OCI-LY1 (cell line): ENCODE results near the gene ZFX.
"Not testable (repeated sequence)": the region's sequence is repeated elsewhere in the genome, so short reads cannot be mapped to it uniquely, and the experiment has no call there.

Experiments used
- H2AFZ ChIP-seq: fragments of 200-600 bp; sonication (generic), shearing (Covaris generic); 2 replicates; pipeline ENCODE4 v1.6.0; 2014; ENCODE audit warnings: antibody characterized with exemption, mild to moderate bottlenecking, low read length
- H3F3A ChIP-seq: fragments of 200-600 bp; sonication (generic), shearing (Covaris generic); 2 replicates; pipeline ENCODE4 v1.6.0; 2014; ENCODE audit warnings: mild to moderate bottlenecking, antibody characterized with exemption, low read length, moderate library complexity; ENCODE audit not compliant: insufficient read depth
- H3K27ac ChIP-seq: fragments of 200-600 bp; sonication (generic); 2 replicates; pipeline ENCODE4 v1.5.1; 2014; ENCODE audit warnings: low read length, mixed run types, mild to moderate bottlenecking, low read depth; ENCODE audit not compliant: poor library complexity, severe bottlenecking
- H3K27me3 ChIP-seq: fragments of 200-600 bp; sonication (generic); 2 replicates; pipeline ENCODE4 v1.6.0; 2014; ENCODE audit warnings: antibody characterized with exemption, mild to moderate bottlenecking, low read length, moderate library complexity; ENCODE audit not compliant: insufficient read depth
- H3K36me3 ChIP-seq: fragments of 200-600 bp; sonication (generic); 2 replicates; pipeline ENCODE4 v1.6.1; 2014; ENCODE audit warnings: mild to moderate bottlenecking, antibody characterized with exemption, low read length, moderate library complexity, mixed read lengths; ENCODE audit not compliant: insufficient read depth
- H3K4me1 ChIP-seq: fragments of 200-600 bp; sonication (generic); 2 replicates; pipeline ENCODE4 v1.5.1; 2014; ENCODE audit warnings: mild to moderate bottlenecking, low read length, moderate library complexity; ENCODE audit not compliant: insufficient read depth, severe bottlenecking
- H3K4me2 ChIP-seq: fragments of 200-600 bp; sonication (generic), shearing (Covaris generic); 2 replicates; pipeline ENCODE4 v1.6.1; 2014; ENCODE audit warnings: low read length
- H3K4me3 ChIP-seq: fragments of 200-600 bp; sonication (generic); 2 replicates; pipeline ENCODE4 v1.5.1; 2014; ENCODE audit warnings: low read length, low read depth, mild to moderate bottlenecking, mixed read lengths; ENCODE audit not compliant: poor library complexity, severe bottlenecking
- H3K79me2 ChIP-seq: fragments of 200-600 bp; shearing (Covaris generic); 2 replicates; pipeline ENCODE4 v1.6.1; 2016; ENCODE audit warnings: mixed run types, low read length, mixed read lengths; ENCODE audit not compliant: insufficient read depth
- H3K9ac ChIP-seq: fragments of 200-600 bp; sonication (generic), shearing (Covaris generic); 2 replicates; pipeline ENCODE4 v1.6.1; 2014; ENCODE audit warnings: mild to moderate bottlenecking, low read length, mixed read lengths
- H3K9me2 ChIP-seq: fragments of 200-600 bp; sonication (generic), shearing (Covaris generic); 2 replicates; pipeline ENCODE4 v1.6.1; 2014; ENCODE audit warnings: low read depth, mild to moderate bottlenecking, low read length, mixed read lengths
- H3K9me3 ChIP-seq: fragments of 200-600 bp; shearing (Covaris generic); 2 replicates; pipeline ENCODE4 v1.6.1; 2014; ENCODE audit warnings: low read length, mixed read lengths
- H4K20me1 ChIP-seq: fragments of 200-600 bp; sonication (generic), shearing (Covaris generic); 2 replicates; pipeline ENCODE4 v1.6.0; 2016; ENCODE audit warnings: mild to moderate bottlenecking, low read length; ENCODE audit not compliant: insufficient read depth
- EZH2 ChIP-seq: fragments of 200-600 bp; sonication (generic), shearing (Covaris generic); IDR thresholded peaks from 2 replicates; pipeline ENCODE4 v1.8.0; 2017; ENCODE audit warnings: borderline replicate concordance, mixed run types, mild to moderate bottlenecking, antibody characterized with exemption, low read length, moderate library complexity, mixed read lengths
- TF ChIP-seq, protein P1 (sequence below): fragments of 200-600 bp; sonication (generic), shearing (Covaris generic); IDR thresholded peaks from 2 replicates; pipeline ENCODE4 v1.5.1; 2017; ENCODE audit warnings: mild to moderate bottlenecking, antibody characterized with exemption, low read length, moderate library complexity, mixed read lengths

The ZFX gene

DNA sequence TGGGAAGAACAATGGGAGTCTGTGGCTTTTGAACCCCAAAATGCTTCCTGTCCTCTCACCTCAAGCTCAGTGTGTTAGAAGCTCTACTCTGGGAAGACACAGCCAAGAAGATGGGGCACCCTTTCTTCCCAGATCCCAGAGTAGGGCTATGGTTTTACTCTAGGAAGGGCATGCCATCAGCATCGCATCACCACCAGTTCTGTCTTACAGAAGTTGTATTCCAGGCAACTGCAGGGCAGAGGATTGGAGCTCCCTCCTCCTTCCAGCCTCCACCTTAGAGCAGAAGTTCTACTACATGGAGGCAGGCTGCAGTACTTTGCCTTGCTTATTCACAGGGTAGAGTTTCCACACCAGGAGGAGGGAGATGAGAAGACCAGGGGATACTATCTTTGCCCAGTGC is 18.1 kb upstream of the ZFX start:
- Histone ChIP-seq H3K4me3 (no peak overlapping the region), H3K27me3 (no peaks in the 10 kb centered on the region), H3K9me2 (no peaks in the 10 kb centered on the region), H3K9me3 (no peaks in the 10 kb centered on the region), H4K20me1 (no peaks in the 10 kb centered on the region), H3K9ac (no peak overlapping the region), H2AFZ (no peak overlapping the region), H3K27ac (no peak overlapping the region), H3K4me1 (no peaks in the 10 kb centered on the region), H3K79me2 (no peaks in the 10 kb centered on the region), H3K4me2 (no peak overlapping the region), H3K36me3 (no peaks in the 10 kb centered on the region), H3F3A (no peaks in the 10 kb centered on the region)
- TF ChIP-seq EZH2 = no peak
- TF ChIP-seq, protein P1, sequence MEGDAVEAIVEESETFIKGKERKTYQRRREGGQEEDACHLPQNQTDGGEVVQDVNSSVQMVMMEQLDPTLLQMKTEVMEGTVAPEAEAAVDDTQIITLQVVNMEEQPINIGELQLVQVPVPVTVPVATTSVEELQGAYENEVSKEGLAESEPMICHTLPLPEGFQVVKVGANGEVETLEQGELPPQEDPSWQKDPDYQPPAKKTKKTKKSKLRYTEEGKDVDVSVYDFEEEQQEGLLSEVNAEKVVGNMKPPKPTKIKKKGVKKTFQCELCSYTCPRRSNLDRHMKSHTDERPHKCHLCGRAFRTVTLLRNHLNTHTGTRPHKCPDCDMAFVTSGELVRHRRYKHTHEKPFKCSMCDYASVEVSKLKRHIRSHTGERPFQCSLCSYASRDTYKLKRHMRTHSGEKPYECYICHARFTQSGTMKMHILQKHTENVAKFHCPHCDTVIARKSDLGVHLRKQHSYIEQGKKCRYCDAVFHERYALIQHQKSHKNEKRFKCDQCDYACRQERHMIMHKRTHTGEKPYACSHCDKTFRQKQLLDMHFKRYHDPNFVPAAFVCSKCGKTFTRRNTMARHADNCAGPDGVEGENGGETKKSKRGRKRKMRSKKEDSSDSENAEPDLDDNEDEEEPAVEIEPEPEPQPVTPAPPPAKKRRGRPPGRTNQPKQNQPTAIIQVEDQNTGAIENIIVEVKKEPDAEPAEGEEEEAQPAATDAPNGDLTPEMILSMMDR = no peak

DNA sequence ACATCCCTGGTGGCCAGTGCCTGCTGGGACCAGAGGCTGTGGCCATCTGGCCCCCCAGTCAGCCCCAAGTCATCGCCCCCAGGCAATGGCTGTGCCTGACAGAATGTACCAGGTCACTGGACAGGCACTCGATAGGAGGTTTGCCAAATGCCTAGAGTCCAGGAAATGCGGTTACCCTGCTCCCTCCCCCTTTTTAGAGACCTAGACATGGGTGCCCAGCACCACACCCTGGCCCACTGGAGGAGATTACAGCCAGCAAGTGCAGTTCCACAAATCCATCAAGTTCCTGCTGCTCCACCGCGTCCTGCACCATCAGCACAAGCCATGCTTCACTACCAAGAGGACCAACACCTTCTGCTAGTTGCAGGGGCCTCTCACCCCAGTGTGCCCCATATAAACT is 16.2 kb upstream of the ZFX start:
- no peaks in the 10 kb centered on the region for H3K79me2 ChIP-seq
- no peaks in the 10 kb centered on the region for H3K9me2 ChIP-seq
- H3K4me2 ChIP-seq = no peak overlapping the region
- H3K27me3 ChIP-seq = no peaks in the 10 kb centered on the region
- no peaks in the 10 kb centered on the region for H3K36me3 ChIP-seq
- H3F3A ChIP-seq = no peaks in the 10 kb centered on the region
- no peaks in the 10 kb centered on the region for H3K9me3 ChIP-seq
- no peak overlapping the region for H3K4me3 ChIP-seq
- no peak overlapping the region for H3K27ac ChIP-seq
- H2AFZ ChIP-seq = no peak overlapping the region
- H4K20me1 ChIP-seq = no peaks in the 10 kb centered on the region
- no peak for TF ChIP-seq EZH2
- TF ChIP-seq, protein P1 = no peak
- H3K9ac ChIP-seq = no peak overlapping the region
- H3K4me1 ChIP-seq = no peaks in the 10 kb centered on the region

DNA sequence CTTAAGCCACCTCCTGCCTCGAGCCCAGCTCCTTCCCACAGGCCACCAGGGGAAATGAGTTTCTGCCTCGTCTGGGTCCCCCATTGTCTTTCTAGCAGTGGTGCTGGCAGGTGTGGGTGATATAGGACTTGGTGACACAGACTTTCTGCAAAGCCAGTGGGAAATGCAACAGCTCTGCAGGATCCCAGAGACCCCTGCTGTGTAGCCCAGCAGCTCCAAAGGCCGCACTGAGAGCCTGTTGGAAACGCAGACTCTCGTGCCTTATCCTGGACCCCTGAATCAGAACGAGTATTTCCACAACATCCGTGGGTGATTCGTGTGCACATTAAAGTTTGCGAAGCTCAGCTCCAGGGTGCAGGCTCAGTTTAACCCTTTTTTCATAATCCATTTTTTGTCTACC is 13.8 kb upstream of the ZFX start:
- H2AFZ ChIP-seq, H3K9me2 ChIP-seq, H3K4me1 ChIP-seq, H3K4me2 ChIP-seq, H3K9me3 ChIP-seq, H3K4me3 ChIP-seq, H3K36me3 ChIP-seq, H3K79me2 ChIP-seq, H3K9ac ChIP-seq, H4K20me1 ChIP-seq, H3F3A ChIP-seq, H3K27me3 ChIP-seq, H3K27ac ChIP-seq: not testable (repeated sequence)

DNA sequence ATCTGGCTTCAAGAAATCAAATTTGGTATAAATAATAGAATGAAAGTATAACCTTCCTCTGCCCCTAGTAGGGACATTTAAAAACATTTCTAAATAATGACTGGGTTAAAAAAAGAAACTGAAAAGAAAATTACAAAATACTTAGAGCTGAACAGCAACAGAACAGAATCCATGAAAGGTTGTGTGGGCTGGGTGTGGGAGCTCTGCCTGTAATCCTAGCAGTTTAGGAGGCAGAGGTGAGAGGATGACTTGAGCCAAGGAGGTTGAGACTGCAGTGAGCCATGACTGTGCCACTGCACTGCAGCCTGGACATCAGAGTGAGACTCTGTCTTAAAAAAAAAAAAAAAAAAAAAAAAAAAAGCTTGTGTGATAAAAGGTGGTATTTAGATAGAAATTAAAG is 12.3 kb upstream of the ZFX start:
- no peak overlapping the region for H2AFZ ChIP-seq
- H3K9ac ChIP-seq = no peak overlapping the region
- no peaks in the 10 kb centered on the region for H3K9me2 ChIP-seq
- no peaks in the 10 kb centered on the region for H4K20me1 ChIP-seq
- H3K4me3 ChIP-seq = no peak overlapping the region
- H3K79me2 ChIP-seq = no peaks in the 10 kb centered on the region
- no peaks in the 10 kb centered on the region for H3K36me3 ChIP-seq
- H3K4me2 ChIP-seq = no peak overlapping the region
- no peaks in the 10 kb centered on the region for H3F3A ChIP-seq
- no peaks in the 10 kb centered on the region for H3K4me1 ChIP-seq
- H3K27me3 ChIP-seq = no peaks in the 10 kb centered on the region
- H3K27ac ChIP-seq = no peak overlapping the region
- no peaks in the 10 kb centered on the region for H3K9me3 ChIP-seq
- TF ChIP-seq, protein P1 = no peak
- TF ChIP-seq EZH2 = no peak

DNA sequence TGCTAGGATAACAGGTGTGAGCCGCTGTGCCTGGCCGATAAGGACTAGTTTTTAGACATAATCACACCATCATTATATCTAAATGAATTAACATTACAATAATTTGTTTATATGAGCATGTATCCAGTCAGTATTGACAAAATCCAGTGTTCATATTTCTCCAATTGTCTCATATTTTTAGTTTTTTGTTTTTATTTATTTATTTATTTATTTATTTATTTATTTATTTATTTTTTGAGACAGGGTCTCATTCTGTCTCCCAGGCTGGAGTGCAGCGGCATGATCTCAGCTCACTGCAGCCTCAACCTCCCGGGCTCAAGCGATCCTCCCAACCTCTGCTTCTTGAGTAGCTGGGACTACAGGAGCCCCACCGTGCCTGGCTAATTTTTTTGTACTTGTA is 5.5 kb upstream of the ZFX start:
- peaks cover 23% of the 10 kb centered on the region for H3K4me1 ChIP-seq
- not testable (repeated sequence) for H3K9me2 ChIP-seq, H3K9me3 ChIP-seq, H3K27ac ChIP-seq, H3K4me2 ChIP-seq, H4K20me1 ChIP-seq, H3K79me2 ChIP-seq, H3K36me3 ChIP-seq, H3K9ac ChIP-seq, H3F3A ChIP-seq, H2AFZ ChIP-seq, H3K27me3 ChIP-seq, H3K4me3 ChIP-seq
